Tibial nerve (tissue), 4 donors: ENCODE data around the gene GNAT1.

Source experiments
- CTCF ChIP-seq, 5 experiments: fragments of 200-600 bp in 3 of 5; fragments of 450-650 bp in 2 of 5; sonication (generic) in 3 of 5; IDR thresholded peaks; one replicate each; pipeline ENCODE4 v1.5.1; 2016 to 2019; ENCODE audit warnings: antibody characterized with exemption in 5 of 5, mild to moderate bottlenecking in 3 of 5, moderate library complexity in 2 of 5
- EP300 ChIP-seq, 2 donors: sonication (generic); formaldehyde crosslinking; IDR thresholded peaks; one replicate each; pipeline ENCODE4 v1.6.1; 2017; ENCODE audit warnings: antibody characterized with exemption in 2 of 2, mild to moderate bottlenecking in 1 of 2
- POLR2A ChIP-seq, 2 donors: fragments of 450-650 bp; IDR thresholded peaks; one replicate each; pipeline ENCODE4 v1.6.1; 2017; ENCODE audit warnings: antibody characterized with exemption in 2 of 2, mild to moderate bottlenecking in 2 of 2, moderate library complexity in 2 of 2

- TF ChIP-seq POLR2A (IDR thresholded peaks at IDR 0.05) = no peak
- TF ChIP-seq CTCF (IDR thresholded peaks at IDR 0.05) = no peak
- no peak for TF ChIP-seq EP300 (IDR thresholded peaks at IDR 0.05)
Measured at GRCh38 chr3:50154476-50154839, 37.0 kb upstream of the GNAT1 start.
